D721Med (cell line): ENCODE data around the gene NAGLU.

Experiments
- DNase-seq: peaks from one replicate; pipeline ENCODE4 v3.0.0; 2011; ENCODE audit warnings: low spot score; ENCODE audit not compliant: insufficient read length
- FAIRE-seq: peaks from 2 replicates; lab custom pipeline; 2011; peaks lifted over from hg19 to GRCh38; lab: Jason Lieb, UNC
- CTCF ChIP-seq: IDR thresholded peaks from 2 replicates; pipeline ENCODE4 v1.5.1; 2012; ENCODE audit warnings: mild to moderate bottlenecking, control low read depth; ENCODE audit not compliant: insufficient read depth; ENCODE audit errors: missing control alignments

NAGLU gene

GRCh38 chr17:42536048-42536371 lies at the start of gene NAGLU:
Gene NAGLU (plus strand): TSS chr17:42536241. CDS start chr17:42536273, 32 bp downstream.
- no peak for TF ChIP-seq CTCF
- no peak for FAIRE-seq
- peak; percentile 99 for DNase-seq

GRCh38 chr17:42488032-42488431 lies 48.0 kb upstream of the NAGLU start:
- FAIRE-seq, result no peak
- no peak for DNase-seq
- no peak for TF ChIP-seq CTCF

GRCh38 chr17:42493319-42493718 lies 42.7 kb upstream of the NAGLU start:
- no peak for TF ChIP-seq CTCF
- no peak for FAIRE-seq
- DNase-seq, result no peak

DNA sequence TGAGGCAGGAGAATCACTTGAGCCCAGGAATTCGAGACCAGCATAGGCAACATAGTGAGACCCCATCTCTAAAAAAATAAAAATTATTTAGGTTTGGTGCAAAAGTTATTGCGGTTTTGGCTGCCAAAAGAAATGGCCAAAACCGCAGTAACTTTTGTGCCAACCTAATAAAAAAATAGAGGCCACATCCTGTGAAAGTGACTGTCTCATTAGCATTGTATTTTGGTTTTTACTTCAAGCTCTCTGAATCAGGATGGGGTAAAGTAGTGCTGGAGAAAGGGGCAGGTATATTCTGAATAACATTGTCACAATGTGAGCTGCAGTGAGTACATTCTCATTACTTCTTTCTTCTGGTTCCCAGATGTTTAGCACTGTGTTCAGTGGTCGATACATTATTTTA lies 41.4 kb upstream of the NAGLU start:
- TF ChIP-seq CTCF, result no peak
- DNase-seq (no peak), FAIRE-seq (no peak)

DNA sequence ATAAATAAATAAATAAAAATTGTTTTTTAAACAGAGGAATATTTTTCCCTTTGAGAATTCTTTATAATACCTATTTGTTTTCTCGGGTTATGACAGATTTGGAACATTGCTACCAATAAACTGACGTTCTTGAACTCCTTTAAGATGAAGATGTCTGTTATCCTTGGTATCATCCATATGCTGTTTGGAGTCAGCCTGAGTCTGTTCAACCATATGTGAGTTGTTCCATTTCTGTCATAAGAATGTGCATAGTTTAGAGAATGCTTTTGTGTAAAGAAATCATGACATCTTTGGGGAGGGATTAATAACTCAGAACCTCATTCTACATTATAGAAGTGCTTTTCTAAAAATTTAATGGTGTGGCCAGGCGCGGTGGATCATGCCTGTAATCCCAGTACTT lies 37.2 kb upstream of the NAGLU start:
- FAIRE-seq (no peak), DNase-seq (no peak)
- no peak for TF ChIP-seq CTCF

DNA sequence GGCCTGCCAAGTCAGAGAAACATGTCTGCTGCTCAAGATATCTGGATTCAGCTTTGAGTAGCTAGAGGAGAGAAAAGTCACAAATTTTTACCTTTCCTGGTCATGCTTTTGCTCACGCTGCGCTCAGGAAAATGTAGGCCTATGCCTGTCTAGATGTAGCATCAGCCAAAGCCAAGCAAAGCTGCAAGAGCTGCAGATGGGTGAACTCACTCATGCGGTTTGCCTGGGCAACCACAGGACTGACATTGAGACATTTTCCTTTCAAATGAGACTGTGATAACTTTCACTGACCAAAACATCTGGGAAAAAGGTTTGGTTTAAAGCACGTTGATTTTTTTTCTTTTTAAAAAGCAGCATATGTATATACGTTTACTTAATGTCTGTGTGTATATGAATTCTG lies 34.0 kb upstream of the NAGLU start:
- no peak for DNase-seq
- no peak for TF ChIP-seq CTCF
- no peak for FAIRE-seq

DNA sequence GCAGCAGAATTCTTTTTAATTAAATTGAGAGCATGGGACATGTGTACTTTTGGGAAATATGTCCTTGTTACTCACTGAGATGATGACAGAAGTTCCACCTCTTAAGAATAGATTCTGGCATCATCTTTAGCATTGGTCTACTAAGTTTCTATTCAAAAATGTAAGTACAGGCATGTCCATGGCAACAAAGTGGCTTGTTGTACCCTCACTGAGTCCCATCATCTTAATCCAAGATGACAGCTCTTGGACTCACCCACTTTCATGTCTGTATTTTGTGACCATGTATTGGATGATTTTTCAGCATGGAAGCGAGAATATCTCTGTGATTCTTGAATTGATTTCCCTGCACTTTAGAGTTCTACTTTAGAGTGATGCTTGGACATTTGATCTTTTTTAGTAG lies 33.1 kb upstream of the NAGLU start:
- DNase-seq, result no peak
- no peak for FAIRE-seq
- no peak for TF ChIP-seq CTCF
